ENCODE data around the gene THUMPD3. TPM values are rescaled to one million over a fixed set of nuclear protein-coding genes. Genes with fewer than 3 reads are reported as not detected.

THUMPD3 gene
- total and polyA plus RNA-seq, 9 of the 15 experiments (the other 6 are each of a cell fraction or from before 2014, with no cell fraction given) = 58.3 to 132 (median 113) TPM

GRCh38 chr3:9397332-9397905 is 34.6 kb downstream of the THUMPD3 start, which contains the start of gene SETD5:
SETD5 (plus strand) TSS chr3:9397615; CDS start chr3:9428939, 31,324 bp downstream.
- peak; percentile 92 to 98 (median 96) for DNase-seq (ENCODE audit: extremely low read depth in 1 of 4, low spot score in 3 of 4)
- ATAC-seq = peak; percentile 72
- in situ Hi-C loops (cut with MboI) = no loop called here
- BruUV-seq (replicated peaks) = no TSS peak
- H3K79me2 ChIP-seq (ENCODE audit: control insufficient read depth, insufficient read depth, low read length) = peaks cover 88% of the 10 kb centered on the region
- WGBS (ENCODE audit: insufficient coverage, low coverage, missing lambda C conversion rate) = 0% methylated on average over 16 of the region's 63 CpGs
- FAIRE-seq = no peak
- H3K4me2 ChIP-seq (ENCODE audit: insufficient read depth, low read length) = peak within 1 kb of the TSS; percentile 98
- H3K4me3 ChIP-seq = peak within 1 kb of the TSS; percentile 74
- H2AFZ ChIP-seq (ENCODE audit: low read depth, low read length) = peak within 1 kb of the TSS; percentile 57; the same call in 1 of the 2 replicates
- no peaks in the 10 kb centered on the region for H3K9me3 ChIP-seq (replicated peaks; ENCODE audit: control insufficient read depth, insufficient read depth, low read depth, low read length)
- peaks cover 38% of the 10 kb centered on the region for H3K36me3 ChIP-seq (ENCODE audit: control insufficient read depth, insufficient read depth, low read length)
- H3K27ac ChIP-seq (ENCODE audit: extremely low read depth, low read depth, low read length) = peak within 1 kb of the TSS; percentile 96
- peaks cover 50% of the 10 kb centered on the region for H4K20me1 ChIP-seq (replicated peaks; ENCODE audit: control insufficient read depth, insufficient read depth, low read length)
- ChIA-PET POLR2A (interaction anchor here (0.6 to 7.7 kb wide), 32 partner anchors 7 to 797 kb away, joined by 3 to 150 read pairs (median 4); partner anchors contain the start of genes ARPC4, BRPF1 and THUMPD3), CTCF (ENCODE audit: low intra/inter-chr PET ratio) (no interaction called here)
- H3K27me3 ChIP-seq (ENCODE audit: control insufficient read depth in 2 of 2, insufficient read depth in 2 of 2, low read length in 2 of 2) = no peaks in the 10 kb centered on the region
- peak within 1 kb of the TSS; percentile 97 to 99 for H3K9ac ChIP-seq (ENCODE audit: insufficient read depth in 1 of 2, low read depth in 2 of 2, low read length in 2 of 2)
- intact Hi-C loops (cut with micrococcal nuclease) = loop anchor here (2.0 to 5.0 kb wide), 2 partner anchors 35 to 250 kb away; partner anchors contain the start of genes MTMR14 and THUMPD3
- peaks cover 0 to 33% of the 10 kb centered on the region in 2 experiments; a peak in 4 of 5 replicates for H3K4me1 ChIP-seq (replicated peaks in 1 of 2; ENCODE audit: control insufficient read depth in 2 of 2, insufficient read depth in 2 of 2, low read length in 2 of 2)
- no peaks in the 10 kb centered on the region for H3K9me1 ChIP-seq (ENCODE audit: control insufficient read depth, insufficient read depth, low read length)
- TF ChIP-seq RBM25 (IDR thresholded peaks at IDR 0.05; ENCODE audit: low read depth, low read length, severe bottlenecking) = peak; percentile 95
- TF ChIP-seq BCOR (IDR thresholded peaks at IDR 0.05) = 0 out of 2 replicates have a peak, but pooled peaks have one; percentile 56
- TF ChIP-seq POLR2A (conservative IDR thresholded peaks at IDR 0.05) = peak; percentile 97
- TF ChIP-seq KDM5B (IDR thresholded peaks at IDR 0.05; ENCODE audit: insufficient replicate concordance, low read depth, low read length) = peak; percentile 82
- TF ChIP-seq NONO (IDR thresholded peaks at IDR 0.05; ENCODE audit: low read depth in 2 of 2, low read length in 1 of 2) = peak in 1 of 2 experiments; percentile 79; a peak in 2 of 4 replicates
- TF ChIP-seq NCOA6 (IDR thresholded peaks at IDR 0.05) = no peak
- TF ChIP-seq HINFP (tag; conservative IDR thresholded peaks at IDR 0.05; ENCODE audit: low read depth) = no peak
- TF ChIP-seq MAZ (CRISPR knock-in tag; conservative IDR thresholded peaks at IDR 0.05 in 1 of 2, IDR thresholded peaks at IDR 0.05 in 1 of 2) = no peak
- peak; percentile 84 for TF ChIP-seq PML (IDR thresholded peaks at IDR 0.05; ENCODE audit: low read length)
- TF ChIP-seq, protein P1, sequence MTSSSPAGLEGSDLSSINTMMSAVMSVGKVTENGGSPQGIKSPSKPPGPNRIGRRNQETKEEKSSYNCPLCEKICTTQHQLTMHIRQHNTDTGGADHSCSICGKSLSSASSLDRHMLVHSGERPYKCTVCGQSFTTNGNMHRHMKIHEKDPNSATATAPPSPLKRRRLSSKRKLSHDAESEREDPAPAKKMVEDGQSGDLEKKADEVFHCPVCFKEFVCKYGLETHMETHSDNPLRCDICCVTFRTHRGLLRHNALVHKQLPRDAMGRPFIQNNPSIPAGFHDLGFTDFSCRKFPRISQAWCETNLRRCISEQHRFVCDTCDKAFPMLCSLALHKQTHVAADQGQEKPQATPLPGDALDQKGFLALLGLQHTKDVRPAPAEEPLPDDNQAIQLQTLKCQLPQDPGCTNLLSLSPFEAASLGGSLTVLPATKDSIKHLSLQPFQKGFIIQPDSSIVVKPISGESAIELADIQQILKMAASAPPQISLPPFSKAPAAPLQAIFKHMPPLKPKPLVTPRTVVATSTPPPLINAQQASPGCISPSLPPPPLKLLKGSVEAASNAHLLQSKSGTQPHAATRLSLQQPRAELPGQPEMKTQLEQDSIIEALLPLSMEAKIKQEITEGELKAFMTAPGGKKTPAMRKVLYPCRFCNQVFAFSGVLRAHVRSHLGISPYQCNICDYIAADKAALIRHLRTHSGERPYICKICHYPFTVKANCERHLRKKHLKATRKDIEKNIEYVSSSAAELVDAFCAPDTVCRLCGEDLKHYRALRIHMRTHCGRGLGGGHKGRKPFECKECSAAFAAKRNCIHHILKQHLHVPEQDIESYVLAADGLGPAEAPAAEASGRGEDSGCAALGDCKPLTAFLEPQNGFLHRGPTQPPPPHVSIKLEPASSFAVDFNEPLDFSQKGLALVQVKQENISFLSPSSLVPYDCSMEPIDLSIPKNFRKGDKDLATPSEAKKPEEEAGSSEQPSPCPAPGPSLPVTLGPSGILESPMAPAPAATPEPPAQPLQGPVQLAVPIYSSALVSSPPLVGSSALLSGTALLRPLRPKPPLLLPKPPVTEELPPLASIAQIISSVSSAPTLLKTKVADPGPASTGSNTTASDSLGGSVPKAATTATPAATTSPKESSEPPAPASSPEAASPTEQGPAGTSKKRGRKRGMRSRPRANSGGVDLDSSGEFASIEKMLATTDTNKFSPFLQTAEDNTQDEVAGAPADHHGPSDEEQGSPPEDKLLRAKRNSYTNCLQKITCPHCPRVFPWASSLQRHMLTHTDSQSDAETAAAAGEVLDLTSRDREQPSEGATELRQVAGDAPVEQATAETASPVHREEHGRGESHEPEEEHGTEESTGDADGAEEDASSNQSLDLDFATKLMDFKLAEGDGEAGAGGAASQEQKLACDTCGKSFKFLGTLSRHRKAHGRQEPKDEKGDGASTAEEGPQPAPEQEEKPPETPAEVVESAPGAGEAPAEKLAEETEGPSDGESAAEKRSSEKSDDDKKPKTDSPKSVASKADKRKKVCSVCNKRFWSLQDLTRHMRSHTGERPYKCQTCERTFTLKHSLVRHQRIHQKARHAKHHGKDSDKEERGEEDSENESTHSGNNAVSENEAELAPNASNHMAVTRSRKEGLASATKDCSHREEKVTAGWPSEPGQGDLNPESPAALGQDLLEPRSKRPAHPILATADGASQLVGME (CRISPR knock-in tag; IDR thresholded peaks at IDR 0.05) = no peak
- TF ChIP-seq MCM3 (IDR thresholded peaks at IDR 0.05) = no peak
- TF ChIP-seq SRF (CRISPR knock-in tag; IDR thresholded peaks at IDR 0.05) = no peak
- TF ChIP-seq POLR2AphosphoS5 (IDR thresholded peaks at IDR 0.05; ENCODE audit: control insufficient read depth, insufficient read depth, low read depth, low read length) = peak; percentile 97
- no peak for TF ChIP-seq BRD9 (IDR thresholded peaks at IDR 0.05; ENCODE audit: low read depth, partially characterized antibody)
- TF ChIP-seq ZNF696 (CRISPR knock-in tag; conservative IDR thresholded peaks at IDR 0.05) = no peak
- TF ChIP-seq PTRF (tag; IDR thresholded peaks at IDR 0.05) = no peak
